ENCODE results near the gene TMEM232.

TMEM232 gene

GRCh38 chr5:110726249-110727024, at the start of gene TMEM232:
Gene TMEM232 (minus strand): TSS chr5:110726671. CDS start chr5:110667352, 59,319 bp downstream.
- no peaks in the 10 kb centered on the region for H3K9me3 ChIP-seq (ENCODE audit: control insufficient read depth in 2 of 2, low read length in 2 of 2)
- no peaks in the 10 kb centered on the region for H3K4me1 ChIP-seq (ENCODE audit: control insufficient read depth, insufficient read depth, low read length)
- peak within 1 kb of the TSS in 1 of 2 donors; percentile 54 for H3K9ac ChIP-seq (ENCODE audit: low read length in 2 of 2)
- H3K36me3 ChIP-seq (ENCODE audit: control insufficient read depth in 2 of 2, insufficient read depth in 2 of 2, low read length in 2 of 2), result no peaks in the 10 kb centered on the region
- no peak within 1 kb of the TSS for H3K27ac ChIP-seq (ENCODE audit: low read length)
- no peaks in the 10 kb centered on the region for H3K27me3 ChIP-seq (ENCODE audit: control insufficient read depth in 1 of 2, insufficient read depth in 2 of 2, low read length in 2 of 2)
- H3K4me3 ChIP-seq (ENCODE audit: low read length in 2 of 2), result peak within 1 kb of the TSS; percentile 73 to 92

GRCh38 chr5:110770286-110770685, 43.8 kb upstream of the TMEM232 start:
- no peak overlapping the region for H3K9ac ChIP-seq (ENCODE audit: low read length in 2 of 2)
- no peaks in the 10 kb centered on the region for H3K27me3 ChIP-seq (ENCODE audit: control insufficient read depth in 1 of 2, insufficient read depth in 2 of 2, low read length in 2 of 2)
- no peak overlapping the region for H3K4me3 ChIP-seq (ENCODE audit: low read length in 2 of 2)
- no peaks in the 10 kb centered on the region for H3K9me3 ChIP-seq (ENCODE audit: control insufficient read depth in 2 of 2, low read length in 2 of 2)
- H3K36me3 ChIP-seq (ENCODE audit: control insufficient read depth in 2 of 2, insufficient read depth in 2 of 2, low read length in 2 of 2), result no peaks in the 10 kb centered on the region
- no peak overlapping the region for H3K27ac ChIP-seq (ENCODE audit: low read length)
- no peaks in the 10 kb centered on the region for H3K4me1 ChIP-seq (ENCODE audit: control insufficient read depth, insufficient read depth, low read length)

GRCh38 chr5:110769000-110769681, 42.7 kb upstream of the TMEM232 start:
- H3K36me3 ChIP-seq (ENCODE audit: control insufficient read depth in 2 of 2, insufficient read depth in 2 of 2, low read length in 2 of 2), result no peaks in the 10 kb centered on the region
- H3K9me3 ChIP-seq (ENCODE audit: control insufficient read depth in 2 of 2, low read length in 2 of 2), result no peaks in the 10 kb centered on the region
- no peak overlapping the region for H3K27ac ChIP-seq (ENCODE audit: low read length)
- no peak overlapping the region for H3K9ac ChIP-seq (ENCODE audit: low read length in 2 of 2)
- H3K4me1 ChIP-seq (ENCODE audit: control insufficient read depth, insufficient read depth, low read length), result no peaks in the 10 kb centered on the region
- H3K4me3 ChIP-seq (ENCODE audit: low read length in 2 of 2), result no peak overlapping the region
- H3K27me3 ChIP-seq (ENCODE audit: control insufficient read depth in 1 of 2, insufficient read depth in 2 of 2, low read length in 2 of 2), result no peaks in the 10 kb centered on the region

- H3K27me3 ChIP-seq (ENCODE audit: control insufficient read depth in 1 of 2, insufficient read depth in 2 of 2, low read length in 2 of 2), result no peaks in the 10 kb centered on the region
- H3K36me3 ChIP-seq (ENCODE audit: control insufficient read depth in 2 of 2, insufficient read depth in 2 of 2, low read length in 2 of 2), result no peaks in the 10 kb centered on the region
- no peak overlapping the region for H3K27ac ChIP-seq (ENCODE audit: low read length)
- no peak overlapping the region for H3K4me3 ChIP-seq (ENCODE audit: low read length in 2 of 2)
- no peaks in the 10 kb centered on the region for H3K9me3 ChIP-seq (ENCODE audit: control insufficient read depth in 2 of 2, low read length in 2 of 2)
- no peaks in the 10 kb centered on the region for H3K4me1 ChIP-seq (ENCODE audit: control insufficient read depth, insufficient read depth, low read length)
- H3K9ac ChIP-seq (ENCODE audit: low read length in 2 of 2), result no peak overlapping the region
These were observed 41.8 kb upstream of the TMEM232 start for GRCh38 chr5:110768138-110768860.

- Histone ChIP-seq H3K4me3 (ENCODE audit: low read length in 2 of 2) (no peak overlapping the region), H3K36me3 (ENCODE audit: control insufficient read depth in 2 of 2, insufficient read depth in 2 of 2, low read length in 2 of 2) (peaks cover 12% of the 10 kb centered on the region in 2 donors), H3K27me3 (ENCODE audit: control insufficient read depth in 1 of 2, insufficient read depth in 2 of 2, low read length in 2 of 2) (no peaks in the 10 kb centered on the region), H3K4me1 (ENCODE audit: control insufficient read depth, insufficient read depth, low read length) (no peaks in the 10 kb centered on the region), H3K27ac (ENCODE audit: low read length) (no peak overlapping the region), H3K9ac (ENCODE audit: low read length in 2 of 2) (no peak overlapping the region), H3K9me3 (ENCODE audit: control insufficient read depth in 2 of 2, low read length in 2 of 2) (no peaks in the 10 kb centered on the region)
These were observed 33.7 kb upstream of the TMEM232 start for GRCh38 chr5:110760158-110760557.

GRCh38 chr5:110757118-110757729, 30.8 kb upstream of the TMEM232 start:
- Histone ChIP-seq H3K36me3 (ENCODE audit: control insufficient read depth in 2 of 2, insufficient read depth in 2 of 2, low read length in 2 of 2) (peaks cover 12% of the 10 kb centered on the region in 2 donors), H3K9ac (ENCODE audit: low read length in 2 of 2) (no peak overlapping the region), H3K4me3 (ENCODE audit: low read length in 2 of 2) (no peak overlapping the region), H3K4me1 (ENCODE audit: control insufficient read depth, insufficient read depth, low read length) (no peaks in the 10 kb centered on the region), H3K9me3 (ENCODE audit: control insufficient read depth in 2 of 2, low read length in 2 of 2) (no peaks in the 10 kb centered on the region), H3K27me3 (ENCODE audit: control insufficient read depth in 1 of 2, insufficient read depth in 2 of 2, low read length in 2 of 2) (no peaks in the 10 kb centered on the region), H3K27ac (ENCODE audit: low read length) (no peak overlapping the region)

- H3K4me3 ChIP-seq (ENCODE audit: low read length in 2 of 2), result no peak overlapping the region
- H3K9ac ChIP-seq (ENCODE audit: low read length in 2 of 2), result no peak overlapping the region
- H3K9me3 ChIP-seq (ENCODE audit: control insufficient read depth in 2 of 2, low read length in 2 of 2), result no peaks in the 10 kb centered on the region
- H3K4me1 ChIP-seq (ENCODE audit: control insufficient read depth, insufficient read depth, low read length), result no peaks in the 10 kb centered on the region
- H3K27me3 ChIP-seq (ENCODE audit: control insufficient read depth in 1 of 2, insufficient read depth in 2 of 2, low read length in 2 of 2), result no peaks in the 10 kb centered on the region
- H3K27ac ChIP-seq (ENCODE audit: low read length), result no peak overlapping the region
- peaks cover 0 to 3% of the 10 kb centered on the region in 2 donors for H3K36me3 ChIP-seq (ENCODE audit: control insufficient read depth in 2 of 2, insufficient read depth in 2 of 2, low read length in 2 of 2)
These were observed 27.7 kb upstream of the TMEM232 start for GRCh38 chr5:110754181-110754580.

- H3K27ac ChIP-seq (ENCODE audit: low read length), result no peak overlapping the region
- H3K36me3 ChIP-seq (ENCODE audit: control insufficient read depth in 2 of 2, insufficient read depth in 2 of 2, low read length in 2 of 2), result peaks cover 0 to 3% of the 10 kb centered on the region in 2 donors
- H3K4me3 ChIP-seq (ENCODE audit: low read length in 2 of 2), result no peak overlapping the region
- no peak overlapping the region for H3K9ac ChIP-seq (ENCODE audit: low read length in 2 of 2)
- no peaks in the 10 kb centered on the region for H3K27me3 ChIP-seq (ENCODE audit: control insufficient read depth in 1 of 2, insufficient read depth in 2 of 2, low read length in 2 of 2)
- no peaks in the 10 kb centered on the region for H3K4me1 ChIP-seq (ENCODE audit: control insufficient read depth, insufficient read depth, low read length)
- H3K9me3 ChIP-seq (ENCODE audit: control insufficient read depth in 2 of 2, low read length in 2 of 2), result no peaks in the 10 kb centered on the region
These were observed 27.1 kb upstream of the TMEM232 start for GRCh38 chr5:110753600-110753999.

- H3K9ac ChIP-seq (ENCODE audit: low read length in 2 of 2), result no peak overlapping the region
- peaks cover 0 to 3% of the 10 kb centered on the region in 2 donors for H3K36me3 ChIP-seq (ENCODE audit: control insufficient read depth in 2 of 2, insufficient read depth in 2 of 2, low read length in 2 of 2)
- no peak overlapping the region for H3K4me3 ChIP-seq (ENCODE audit: low read length in 2 of 2)
- H3K9me3 ChIP-seq (ENCODE audit: control insufficient read depth in 2 of 2, low read length in 2 of 2), result no peaks in the 10 kb centered on the region
- H3K27ac ChIP-seq (ENCODE audit: low read length), result no peak overlapping the region
- no peaks in the 10 kb centered on the region for H3K4me1 ChIP-seq (ENCODE audit: control insufficient read depth, insufficient read depth, low read length)
- no peaks in the 10 kb centered on the region for H3K27me3 ChIP-seq (ENCODE audit: control insufficient read depth in 1 of 2, insufficient read depth in 2 of 2, low read length in 2 of 2)
These were observed 26.5 kb upstream of the TMEM232 start for GRCh38 chr5:110752953-110753352.

- Histone ChIP-seq H3K9me3 (ENCODE audit: control insufficient read depth in 2 of 2, low read length in 2 of 2) (no peaks in the 10 kb centered on the region), H3K27ac (ENCODE audit: low read length) (no peak overlapping the region), H3K27me3 (ENCODE audit: control insufficient read depth in 1 of 2, insufficient read depth in 2 of 2, low read length in 2 of 2) (no peaks in the 10 kb centered on the region), H3K4me3 (ENCODE audit: low read length in 2 of 2) (no peak overlapping the region), H3K4me1 (ENCODE audit: control insufficient read depth, insufficient read depth, low read length) (no peaks in the 10 kb centered on the region), H3K36me3 (ENCODE audit: control insufficient read depth in 2 of 2, insufficient read depth in 2 of 2, low read length in 2 of 2) (peaks cover 0 to 3% of the 10 kb centered on the region in 2 donors), H3K9ac (ENCODE audit: low read length in 2 of 2) (no peak overlapping the region)
These were observed 25.7 kb upstream of the TMEM232 start for GRCh38 chr5:110751902-110752762.

Measured in stomach smooth muscle (tissue), 2 donors.